Measurements from ENCODE around the gene SETD2.

DNA sequence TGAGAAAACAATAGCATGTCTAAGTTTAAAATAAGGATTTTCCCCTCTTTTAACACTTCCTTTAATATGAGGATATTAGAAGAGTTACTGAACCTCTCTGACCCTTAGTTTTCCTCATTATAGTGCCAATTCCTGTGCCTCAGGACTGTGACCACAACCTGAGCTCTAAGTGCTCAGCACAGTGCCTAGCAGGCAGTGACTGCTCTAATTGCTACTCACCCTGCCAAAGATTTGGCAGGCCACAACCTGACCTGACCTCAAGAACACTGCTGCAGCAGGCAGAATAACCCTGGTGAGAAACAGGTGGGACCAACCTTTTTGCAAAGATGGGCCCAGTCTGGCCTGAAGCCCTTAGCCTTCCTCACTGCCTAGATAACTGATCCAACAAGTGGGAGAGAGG, 148.8 kb downstream of the SETD2 start:
- TF ChIP-seq CTCF (IDR thresholded peaks at IDR 0.05) (no peak), POLR2A (IDR thresholded peaks at IDR 0.05) (no peak)

All from uterus (tissue), 2 donors.